ENCODE measurements around the gene RBM5.
"Not testable (repeated sequence)": the region's sequence is repeated elsewhere in the genome, so short reads cannot be mapped to it uniquely, and the experiment has no call there.

Gene RBM5

GRCh38 chr3:50088725-50089608 lies at the start of gene RBM5:
Gene RBM5 (plus strand): TSS chr3:50088919. CDS start chr3:50090435, 1,516 bp downstream.
- DNase-seq, result peak; percentile 91

GRCh38 chr3:50044976-50045375 lies 43.7 kb upstream of the RBM5 start:
- no peak for DNase-seq

GRCh38 chr3:50047426-50047825 lies 41.3 kb upstream of the RBM5 start:
- DNase-seq, result no peak

DNA sequence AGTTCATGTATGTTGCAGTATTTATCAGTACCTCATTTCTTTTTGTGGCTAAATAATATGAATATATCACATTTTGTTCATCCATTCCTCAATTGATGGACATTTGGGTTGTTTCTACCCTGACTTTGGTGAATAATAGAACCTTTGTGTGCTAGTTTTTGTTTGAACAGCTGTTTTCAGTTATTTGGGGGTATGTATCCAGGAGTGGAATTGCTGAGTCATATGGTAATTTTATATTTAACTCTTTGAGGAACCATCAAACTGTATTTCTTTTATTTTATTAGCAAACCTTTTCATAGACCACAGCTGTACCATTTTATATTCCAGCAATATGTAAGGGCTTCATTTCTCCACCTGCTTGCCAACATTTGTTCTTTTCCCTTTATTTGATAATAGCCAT lies 38.4 kb upstream of the RBM5 start:
- DNase-seq, result no peak

GRCh38 chr3:50057756-50058155 lies 31.0 kb upstream of the RBM5 start:
- DNase-seq, result no peak

- DNase-seq, result no peak
Observed at GRCh38 chr3:50068134-50068533, 20.6 kb upstream of the RBM5 start.

- DNase-seq, result no peak
Observed at GRCh38 chr3:50078091-50078490, 10.6 kb upstream of the RBM5 start.

GRCh38 chr3:50078622-50079021 lies 10.1 kb upstream of the RBM5 start:
- peak; percentile 9 for DNase-seq

GRCh38 chr3:50084951-50085350 lies 3.8 kb upstream of the RBM5 start:
- DNase-seq, result not testable (repeated sequence)

DNA sequence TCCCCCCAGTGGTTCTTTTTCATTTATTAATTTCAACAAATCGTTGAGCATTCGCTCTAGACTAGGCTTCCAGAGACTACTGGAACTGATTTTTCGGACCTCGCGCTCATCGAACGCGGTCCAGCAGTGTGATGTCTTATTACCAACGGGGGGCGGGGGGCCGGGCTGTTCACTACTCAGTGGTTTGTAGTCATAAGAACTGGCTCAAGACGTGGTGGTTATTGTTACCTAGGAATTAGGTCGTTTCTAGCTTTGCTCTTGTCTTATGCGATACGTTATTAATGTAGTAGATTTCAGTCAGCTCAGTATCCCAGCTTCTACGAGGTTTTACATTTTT lies 858 bp downstream of the RBM5 start:
- DNase-seq, result no peak

- DNase-seq, result no peak
Observed at GRCh38 chr3:50090984-50091383, 2.3 kb downstream of the RBM5 start.

- DNase-seq, result no peak
Observed at GRCh38 chr3:50095352-50095998, 6.8 kb downstream of the RBM5 start.

DNA sequence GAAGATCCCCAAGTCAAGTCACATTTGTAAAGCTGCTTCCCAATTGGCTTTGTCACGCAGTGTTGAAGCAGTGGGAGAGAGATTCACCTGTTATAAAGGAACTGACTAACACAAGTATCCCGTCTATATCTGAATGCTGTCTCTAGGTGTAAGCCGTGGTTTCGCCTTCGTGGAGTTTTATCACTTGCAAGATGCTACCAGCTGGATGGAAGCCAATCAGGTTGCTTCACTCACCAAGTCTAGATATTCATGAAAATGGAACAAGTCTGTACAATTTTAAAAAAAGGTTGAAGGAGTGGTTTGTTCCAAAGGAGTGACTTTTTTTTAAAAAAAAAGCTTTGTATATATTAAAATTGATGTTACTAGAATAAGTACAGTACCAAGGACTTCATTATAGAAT lies 11.7 kb downstream of the RBM5 start:
- no peak for DNase-seq

- no peak for DNase-seq
Observed at GRCh38 chr3:50100956-50101845, 12.5 kb downstream of the RBM5 start.

DNA sequence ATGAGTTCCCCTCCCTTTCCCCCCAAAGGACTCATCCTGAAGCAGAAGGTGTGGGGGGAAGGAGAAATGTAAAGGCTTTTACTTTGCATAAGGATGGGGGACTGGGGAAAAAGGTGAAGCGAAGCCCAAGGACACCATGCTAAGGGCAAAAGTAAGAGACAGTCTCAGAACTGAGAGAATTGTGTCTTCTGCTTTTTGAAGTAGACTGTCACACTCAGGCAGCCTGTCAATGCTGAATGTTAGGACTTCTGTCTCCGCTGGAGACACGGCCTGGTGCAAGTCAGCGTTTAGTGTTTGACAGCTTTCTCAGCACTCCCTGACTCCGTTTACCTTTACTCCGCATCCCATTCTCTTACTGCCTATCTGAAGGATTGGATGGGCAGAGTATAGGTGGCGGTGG lies 13.8 kb downstream of the RBM5 start:
- no peak for DNase-seq

DNA sequence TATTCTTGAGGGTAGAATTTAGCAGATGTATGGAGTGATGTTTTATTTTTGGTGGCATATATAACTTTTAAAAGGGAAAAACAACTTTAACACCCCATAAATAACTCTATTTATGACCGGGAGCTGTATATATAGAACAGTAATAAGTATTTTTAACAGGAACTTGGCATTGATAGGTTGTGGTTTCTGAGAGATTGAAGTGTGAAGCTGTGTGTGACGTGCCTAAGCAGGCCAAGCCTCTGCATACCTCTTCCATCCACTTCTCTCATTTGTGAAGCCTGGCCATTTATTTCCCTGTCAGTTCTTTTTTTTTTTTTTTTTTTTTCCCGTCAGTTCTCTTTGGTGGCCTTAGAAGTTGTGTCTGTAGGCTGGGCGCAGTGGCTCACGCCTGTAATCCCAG lies 23.0 kb downstream of the RBM5 start:
- no peak for DNase-seq

- no peak for DNase-seq
Observed at GRCh38 chr3:50112462-50112861, 23.7 kb downstream of the RBM5 start.

DNA sequence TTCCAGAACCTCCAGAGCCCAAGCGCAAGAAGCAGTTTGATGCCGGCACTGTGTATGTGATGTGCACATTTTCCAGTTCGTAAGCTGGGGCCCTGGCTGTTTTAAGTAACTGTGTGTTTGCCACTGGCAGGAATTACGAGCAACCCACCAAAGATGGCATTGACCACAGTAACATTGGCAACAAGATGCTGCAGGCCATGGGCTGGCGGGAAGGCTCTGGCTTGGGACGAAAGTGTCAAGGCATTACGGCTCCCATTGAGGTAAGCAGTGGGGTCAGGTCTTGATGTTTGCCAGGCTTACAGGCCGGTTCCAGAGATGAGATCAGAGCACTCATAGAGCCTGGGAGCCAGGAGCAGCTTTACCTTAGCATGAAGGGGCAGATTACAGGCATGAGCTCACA lies 28.4 kb downstream of the RBM5 start:
- no peak for DNase-seq

DNA sequence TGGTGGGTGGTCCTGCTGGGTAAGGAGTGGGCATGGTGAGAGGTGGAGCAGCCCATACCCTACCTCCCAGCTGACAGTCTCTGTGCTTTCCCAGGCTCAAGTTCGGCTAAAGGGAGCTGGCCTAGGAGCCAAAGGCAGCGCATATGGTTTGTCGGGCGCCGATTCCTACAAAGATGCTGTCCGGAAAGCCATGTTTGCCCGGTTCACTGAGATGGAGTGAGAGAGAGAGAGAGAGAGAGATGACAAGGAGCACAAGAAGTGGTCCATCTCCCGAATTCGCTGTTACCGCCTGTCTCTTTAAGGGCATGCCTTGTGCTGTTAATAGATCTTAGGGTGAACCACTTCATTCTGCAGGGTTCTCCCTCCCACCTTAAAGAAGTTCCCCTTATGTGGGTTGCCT lies 29.5 kb downstream of the RBM5 start:
- DNase-seq, result no peak

DNA sequence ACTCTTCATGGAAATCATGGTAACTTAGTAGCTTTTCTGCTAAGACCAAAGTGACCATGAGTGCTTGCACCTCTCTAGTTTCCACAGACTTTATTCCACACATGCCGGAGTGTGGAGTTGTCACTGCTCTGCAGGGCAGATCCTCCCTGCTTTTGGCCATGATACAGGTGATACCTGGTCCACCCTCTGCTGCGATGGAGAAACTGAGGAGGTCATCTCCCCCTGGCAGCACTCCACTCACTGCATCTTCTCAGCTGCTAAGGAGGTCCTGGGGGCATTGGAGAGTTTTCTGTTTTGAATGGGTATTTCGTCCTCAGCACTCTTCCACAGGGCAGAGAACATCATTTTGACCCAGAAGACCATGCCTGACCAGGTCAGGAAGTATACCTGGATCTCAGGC lies 31.1 kb downstream of the RBM5 start:
- no peak for DNase-seq

DNA sequence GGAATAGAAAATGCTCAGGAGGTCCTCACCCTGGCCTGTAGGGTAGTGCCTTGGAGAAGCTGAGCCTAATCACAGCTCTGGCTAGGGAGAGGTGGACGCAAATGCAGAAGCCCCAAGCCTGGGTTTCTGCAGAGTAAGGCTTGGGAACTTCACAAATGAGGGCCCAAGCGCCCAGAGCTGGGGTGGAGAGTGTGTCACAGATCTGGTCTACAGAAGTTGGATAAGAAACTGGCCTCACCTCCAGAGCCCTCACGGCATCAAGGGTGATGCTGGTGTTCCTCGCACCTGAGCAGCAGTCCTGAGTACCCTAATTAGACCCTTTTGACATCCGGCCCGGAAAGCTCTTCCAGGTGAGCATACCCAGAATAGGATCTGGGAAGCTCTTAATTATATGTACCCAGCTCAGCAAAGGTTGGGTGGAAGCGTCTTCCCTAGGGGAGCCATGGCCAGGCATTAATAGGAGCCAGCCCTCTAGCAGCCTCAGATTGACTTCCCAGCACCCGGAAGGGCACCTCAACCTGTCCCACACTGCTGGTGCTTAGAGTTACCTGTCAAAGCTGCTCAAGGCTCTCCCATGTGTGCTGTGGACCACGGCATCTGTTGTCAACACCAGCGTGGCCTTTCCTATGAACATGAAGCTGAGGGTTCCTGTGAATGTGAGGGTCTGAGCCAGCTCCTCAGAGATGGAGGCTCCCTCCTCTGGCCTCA lies 31.8 kb downstream of the RBM5 start:
- DNase-seq, result no peak

DNA sequence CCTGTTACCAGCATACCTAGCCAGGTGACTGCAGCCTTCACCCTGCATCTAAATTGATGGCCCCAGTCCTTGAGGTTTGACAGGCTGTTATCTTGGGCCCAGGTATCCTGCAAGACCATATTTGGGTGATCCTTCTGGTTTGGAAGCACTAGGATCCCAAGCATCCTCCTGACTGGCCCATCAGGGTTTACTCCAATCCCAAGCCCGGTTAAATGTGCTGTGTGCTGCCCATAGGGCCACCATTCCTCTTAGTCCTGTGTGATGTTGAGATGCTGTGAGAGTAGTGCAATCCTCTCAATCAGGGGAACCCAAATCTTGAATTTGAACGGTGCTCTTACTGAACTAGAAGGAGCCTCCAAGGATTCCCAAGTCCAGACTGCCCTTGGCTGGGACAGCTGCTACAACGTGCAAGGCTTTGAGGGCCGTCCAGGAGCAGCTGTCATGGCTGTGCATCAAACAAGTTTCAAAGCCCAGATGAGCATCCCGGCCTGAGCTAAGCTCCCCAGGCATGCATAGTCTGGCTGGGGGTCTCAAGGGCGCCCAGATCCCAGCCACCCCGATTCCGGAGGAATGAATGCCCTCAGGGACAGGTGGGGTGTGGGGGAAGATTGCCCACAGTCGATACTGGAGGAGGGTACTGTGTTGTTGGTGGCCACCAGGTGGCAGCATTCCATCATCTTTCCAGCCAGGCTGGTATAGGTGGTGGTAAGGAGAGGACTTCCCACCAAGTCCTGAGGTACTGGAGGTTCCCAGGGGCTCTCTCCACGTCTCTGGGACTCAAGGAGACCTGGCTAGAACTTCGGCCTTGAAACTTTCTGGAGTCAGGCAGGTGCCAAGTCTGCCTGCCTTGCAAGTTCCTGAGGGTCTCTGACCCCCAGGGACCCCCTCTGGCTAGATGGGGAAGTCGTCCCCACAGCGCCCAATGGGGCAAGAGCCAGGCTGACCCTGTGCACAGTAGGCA lies 32.6 kb downstream of the RBM5 start:
- DNase-seq, result peak; percentile 57
